GM18861 (cell line): ENCODE measurements around the gene TAS1R2.
"Not testable (repeated sequence)": the region's sequence is repeated elsewhere in the genome, so short reads cannot be mapped to it uniquely, and the experiment has no call there.

ENCODE experiments used
- ATAC-seq: cut with Tn5 transposase; IDR thresholded peaks from one replicate; pipeline ENCODE4 v1.9.1; 2021; ENCODE audit not compliant: unreplicated experiment

TAS1R2 gene

DNA sequence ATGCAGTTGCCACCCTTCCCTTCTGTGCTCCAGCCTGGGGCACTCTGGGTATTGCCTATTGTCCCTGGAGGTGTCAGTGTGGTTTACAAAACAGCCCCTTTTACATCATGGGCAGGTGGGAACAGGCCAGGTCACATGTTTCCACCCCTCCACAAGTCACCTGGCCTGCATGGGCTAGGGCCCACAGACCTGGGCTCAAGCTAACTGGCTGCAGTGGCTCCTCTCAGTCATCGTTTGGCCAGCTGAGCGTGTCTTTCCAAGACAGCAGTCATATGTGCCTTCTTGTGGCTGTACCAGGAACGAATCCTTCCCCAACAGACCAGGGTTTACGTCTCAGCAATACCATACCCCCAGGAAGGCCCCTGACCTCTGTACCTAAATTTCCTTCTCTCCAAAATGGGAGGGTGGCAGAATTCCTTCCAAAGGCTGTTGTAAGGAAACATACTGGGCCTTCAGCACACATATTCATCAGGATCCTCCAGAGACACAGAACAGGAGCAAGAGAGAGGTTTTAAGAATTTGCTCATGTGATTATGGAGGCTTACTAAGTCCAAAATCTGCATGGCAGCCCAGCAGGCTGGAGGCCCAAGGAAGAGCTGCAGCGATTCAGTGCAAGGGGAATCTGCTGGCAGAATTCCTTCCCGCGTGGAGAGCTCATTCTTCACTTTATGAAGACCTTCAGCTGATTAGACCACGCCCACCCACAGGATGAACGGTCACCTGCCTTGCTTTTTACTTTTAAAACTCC, 10.6 kb upstream of the TAS1R2 start:
- ATAC-seq: no peak

DNA sequence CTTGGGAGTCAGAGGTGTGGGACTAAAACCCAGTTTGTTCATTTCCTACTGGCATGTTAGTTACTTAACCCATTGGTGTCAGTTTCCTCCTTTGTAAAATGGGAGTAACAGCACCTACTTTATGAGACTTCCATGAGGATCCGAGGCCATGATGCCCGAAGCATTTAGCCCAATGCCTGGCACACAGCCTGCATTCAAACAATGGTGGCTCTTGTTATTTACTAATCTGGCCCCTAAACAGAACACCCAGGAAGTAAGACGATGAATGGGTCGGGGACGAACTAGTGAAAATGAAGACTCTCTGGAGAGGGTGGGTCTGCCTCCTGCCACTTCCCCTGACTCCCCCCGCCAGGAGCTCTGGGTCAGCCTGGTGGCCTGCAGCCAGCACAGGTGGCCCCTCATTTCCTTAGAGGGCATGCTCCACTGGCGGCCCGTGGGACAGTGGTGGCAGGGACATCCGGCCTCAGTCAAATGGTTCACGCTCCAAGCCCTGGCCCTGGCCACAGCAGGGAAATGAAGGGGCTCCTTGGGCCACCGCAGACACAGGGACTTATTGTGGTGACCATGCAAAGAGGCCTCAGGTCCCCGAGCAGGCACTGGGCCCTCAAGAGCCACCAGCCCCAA, 9.5 kb upstream of the TAS1R2 start:
- ATAC-seq: no peak

GRCh38 chr1:18868354-18868753, 8.9 kb upstream of the TAS1R2 start:
- ATAC-seq: no peak

DNA sequence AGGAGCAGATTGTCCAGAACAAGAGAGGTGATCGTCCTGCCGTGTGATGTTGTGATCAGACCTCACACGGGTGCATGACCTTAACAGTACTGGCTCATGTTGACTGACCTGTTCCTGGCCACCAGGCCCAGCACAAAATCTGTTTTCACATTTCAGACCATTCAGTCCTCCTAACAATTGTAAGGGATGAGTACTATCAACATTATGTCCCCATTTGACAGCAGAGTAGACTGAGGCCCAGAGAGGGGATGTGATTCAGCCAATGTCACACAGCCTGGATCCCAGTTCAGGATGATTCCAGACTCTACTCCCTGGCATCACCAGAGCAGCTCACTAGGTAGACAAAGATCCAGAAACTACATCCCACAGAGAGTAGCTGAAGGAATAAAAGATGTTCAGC, 7.4 kb upstream of the TAS1R2 start:
- ATAC-seq: no peak

- ATAC-seq: no peak
Measured at GRCh38 chr1:18866314-18866713, 6.9 kb upstream of the TAS1R2 start.

DNA sequence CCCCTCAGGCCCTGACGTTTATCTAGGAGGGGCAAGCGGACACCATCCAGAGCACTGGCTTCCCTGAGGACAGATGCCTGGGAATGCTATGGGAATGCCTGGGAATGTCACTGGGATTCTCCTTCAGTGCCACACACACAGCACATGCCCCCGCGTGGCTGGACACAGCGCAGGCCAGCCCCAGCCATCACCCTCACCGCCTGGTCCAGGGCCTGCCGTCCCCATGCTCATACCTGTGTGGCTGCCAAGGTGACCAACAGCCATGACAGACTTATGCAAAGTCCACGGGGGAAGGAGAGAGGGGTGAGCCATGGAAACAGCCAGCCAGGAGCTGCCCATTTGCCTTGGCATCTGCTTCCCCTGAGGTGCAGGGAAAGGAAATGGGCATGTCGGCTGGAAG, 5.7 kb upstream of the TAS1R2 start:
- no peak for ATAC-seq

- no peak for ATAC-seq
Measured at GRCh38 chr1:18861590-18861989, 2.1 kb upstream of the TAS1R2 start.

DNA sequence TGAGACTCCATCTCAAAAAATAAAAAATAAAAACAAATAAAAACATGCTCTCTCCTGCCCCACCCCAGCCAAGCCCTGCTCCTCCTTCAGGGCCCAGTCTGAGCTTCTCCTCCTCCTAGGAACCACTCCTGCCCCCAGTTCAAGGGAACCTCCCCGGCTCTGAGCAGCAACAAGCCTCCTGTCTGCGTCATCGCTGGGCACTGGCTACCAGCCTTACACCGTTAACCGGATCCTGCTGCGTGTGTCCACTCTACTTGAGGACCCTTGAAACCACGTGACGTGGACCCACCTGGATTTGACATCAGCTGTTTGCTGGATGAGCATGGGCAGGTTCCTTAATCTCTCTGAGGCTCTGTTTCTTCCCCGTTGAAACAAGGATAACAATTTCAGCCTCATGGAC, 1.6 kb upstream of the TAS1R2 start:
- no peak for ATAC-seq

DNA sequence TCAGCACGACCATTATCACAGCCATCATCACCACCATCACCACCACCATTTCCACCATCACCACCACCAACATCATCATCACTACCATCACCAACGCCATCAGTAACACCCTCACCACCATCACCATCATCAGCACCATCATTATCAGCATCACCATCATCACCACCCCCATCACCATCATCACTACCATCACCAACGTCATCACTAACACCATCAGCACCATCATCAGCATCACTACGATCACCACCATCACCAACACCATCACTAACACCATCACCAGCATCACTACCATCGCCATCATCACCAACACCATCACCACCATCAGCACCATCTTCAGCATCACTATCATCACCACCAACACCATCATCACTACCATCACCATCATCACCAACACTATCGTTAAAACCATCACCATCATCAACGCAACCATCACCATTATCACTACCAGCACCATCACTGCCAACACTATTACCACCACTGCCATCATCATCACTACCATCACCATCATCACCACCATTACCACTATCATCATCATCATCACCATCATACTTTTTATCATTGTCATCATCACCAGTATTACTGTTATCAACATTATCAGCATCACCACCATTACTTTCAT, 1.3 kb downstream of the TAS1R2 start:
- no peak for ATAC-seq

DNA sequence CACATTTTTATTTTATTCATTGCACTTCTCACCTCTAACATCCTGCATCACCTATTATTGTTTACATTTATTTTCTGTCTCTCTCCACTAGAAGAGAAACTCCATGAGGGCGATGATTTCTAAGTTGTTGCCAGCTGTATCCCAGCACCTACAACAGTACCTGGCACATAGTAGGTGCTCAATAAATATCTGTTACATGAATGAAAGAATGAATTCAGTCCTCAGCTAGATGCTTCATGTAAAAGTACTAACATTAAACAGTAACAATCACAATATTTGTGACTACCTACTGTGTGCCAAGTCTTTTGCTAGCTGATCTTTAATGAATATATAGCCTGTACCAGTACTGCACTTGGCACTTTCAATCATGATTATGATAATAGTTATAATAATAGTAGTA, 3.0 kb downstream of the TAS1R2 start:
- no peak for ATAC-seq

GRCh38 chr1:18855573-18855972, 3.9 kb downstream of the TAS1R2 start:
- ATAC-seq: no peak

DNA sequence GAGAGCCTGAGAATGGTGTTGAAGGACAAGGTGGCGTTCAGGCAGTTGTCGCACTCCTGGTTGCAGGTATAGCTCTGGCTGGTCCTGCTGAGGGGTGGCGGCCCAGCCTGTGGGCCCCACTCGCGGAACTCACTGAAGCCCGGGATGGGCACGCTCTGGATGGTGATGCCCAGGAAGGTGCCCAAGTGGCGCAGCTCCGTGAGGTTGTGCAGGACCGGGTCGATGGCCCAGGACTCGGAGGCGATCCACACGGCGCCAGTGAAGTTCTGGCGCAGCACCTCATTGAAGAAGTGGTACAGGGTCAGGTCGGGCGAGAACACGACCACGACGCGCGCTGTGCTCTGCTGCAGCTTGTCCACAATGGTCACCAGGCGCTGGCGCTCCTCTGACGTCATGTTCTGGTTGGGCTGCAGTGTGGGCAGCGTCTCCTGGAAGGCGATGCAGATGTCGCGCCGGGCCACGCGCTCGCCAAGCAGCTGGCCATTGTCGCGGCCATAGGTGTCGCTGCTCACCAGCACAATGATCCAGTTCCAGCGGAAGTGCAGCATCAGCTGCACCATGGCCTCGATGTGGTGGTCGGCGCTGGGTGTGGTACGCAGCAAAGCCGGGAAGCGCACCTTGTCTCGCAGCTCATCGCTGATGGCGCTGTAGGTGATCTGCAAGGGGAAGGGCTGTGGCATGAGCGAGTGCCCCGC, 5.0 kb downstream of the TAS1R2 start:
- no peak for ATAC-seq

- ATAC-seq: no peak
Measured at GRCh38 chr1:18852501-18852900, 7.0 kb downstream of the TAS1R2 start.

DNA sequence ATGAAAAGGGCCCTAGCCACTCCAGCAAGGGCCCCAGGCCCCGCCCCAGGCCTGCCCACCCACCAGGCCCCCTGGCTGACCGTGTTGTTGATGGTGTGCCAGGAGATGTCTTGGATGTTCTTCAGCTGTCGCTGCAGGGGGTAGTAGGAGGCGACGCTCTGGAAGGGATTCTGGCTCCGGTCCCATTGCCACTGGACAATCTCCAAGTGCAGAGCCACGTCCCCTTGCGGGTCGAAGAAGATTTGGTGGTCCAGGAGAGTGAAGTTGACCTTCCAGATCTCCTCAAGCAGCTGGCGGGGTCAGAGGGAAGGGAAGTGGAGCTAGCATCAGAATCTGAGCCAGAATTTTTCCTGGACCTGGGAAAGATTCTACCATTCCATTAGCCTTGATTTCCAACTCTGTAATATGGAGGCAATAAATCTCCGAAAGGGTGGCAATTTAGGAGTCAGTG, 10.2 kb downstream of the TAS1R2 start:
- ATAC-seq: no peak

- ATAC-seq: not testable (repeated sequence)
Measured at GRCh38 chr1:18847723-18848122, 11.7 kb downstream of the TAS1R2 start.

DNA sequence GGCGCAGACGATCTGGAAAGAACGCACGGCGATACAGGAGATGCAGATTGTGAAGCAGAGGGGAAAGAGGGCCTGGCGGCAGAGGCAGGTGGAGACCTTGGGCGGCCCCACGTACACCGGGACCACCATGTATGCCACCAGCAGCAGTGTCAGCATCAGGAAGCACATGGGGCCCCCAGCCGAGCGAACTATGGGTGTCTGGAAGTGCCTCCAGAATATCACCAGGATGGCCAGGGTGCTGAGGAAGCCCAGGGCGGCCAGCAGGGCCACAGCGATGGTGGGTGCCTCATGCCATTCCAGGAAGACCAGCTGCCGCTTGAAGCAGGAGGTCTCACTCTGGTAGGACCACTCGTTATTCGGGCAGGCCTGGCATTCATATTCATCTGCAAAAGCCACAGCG, 19.3 kb downstream of the TAS1R2 start:
- no peak for ATAC-seq

DNA sequence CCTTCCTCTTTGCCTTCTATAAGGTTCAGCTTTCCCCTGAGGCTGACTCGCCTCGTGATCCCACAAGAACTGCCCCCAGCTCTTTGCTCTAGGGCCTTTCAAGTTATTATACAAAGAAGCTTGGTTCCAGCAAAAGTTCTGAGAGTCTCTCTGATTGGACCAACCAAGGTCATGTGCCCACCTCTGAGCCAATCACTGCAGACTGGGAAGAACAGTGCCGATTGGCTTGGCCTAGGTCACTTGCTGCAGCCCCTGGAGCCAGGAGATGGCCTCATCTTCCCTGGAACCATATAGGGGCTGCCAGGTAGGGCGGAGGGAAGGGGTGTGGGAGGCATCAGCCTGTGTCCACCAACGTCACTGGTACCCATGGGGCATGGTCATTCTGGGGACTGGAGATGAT, 22.8 kb downstream of the TAS1R2 start:
- no peak for ATAC-seq

GRCh38 chr1:18832319-18832718, 27.1 kb downstream of the TAS1R2 start:
- not testable (repeated sequence) for ATAC-seq

GRCh38 chr1:18831656-18832055, 27.8 kb downstream of the TAS1R2 start:
- no peak for ATAC-seq

- ATAC-seq: no peak
Measured at GRCh38 chr1:18830596-18830995, 28.9 kb downstream of the TAS1R2 start.

DNA sequence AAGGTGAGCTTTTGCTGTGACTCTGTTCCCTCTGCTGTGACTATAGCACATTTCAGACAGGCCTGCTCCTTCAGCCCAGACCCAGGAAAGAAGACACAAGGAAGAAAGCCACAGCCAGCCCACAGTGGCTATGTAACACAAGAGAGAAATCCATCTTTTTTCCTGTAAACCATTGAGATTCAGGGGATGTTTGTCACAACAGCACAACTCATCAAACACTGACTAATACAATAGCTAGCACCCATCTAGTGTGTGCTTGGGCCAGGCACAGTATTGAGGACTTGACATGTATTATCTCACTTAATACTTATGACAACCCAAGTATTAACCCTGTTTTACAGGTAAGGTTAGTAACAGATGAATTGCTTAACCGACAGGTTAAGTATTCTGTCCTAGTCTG, 29.8 kb downstream of the TAS1R2 start:
- no peak for ATAC-seq

- ATAC-seq: no peak
Measured at GRCh38 chr1:18828224-18828623, 31.2 kb downstream of the TAS1R2 start.
